IPS-20b (cell line): ENCODE measurements around the gene CCDC185.

Source experiments
- H3K27ac ChIP-seq: one replicate; pipeline ENCODE4 v1.5.1; 2013; ENCODE audit warnings: low read length
- H3K27me3 ChIP-seq: 2 replicates; pipeline ENCODE4 v1.6.1; 2013; ENCODE audit warnings: mild to moderate bottlenecking, low read length, inconsistent platforms; ENCODE audit not compliant: insufficient read depth
- H3K36me3 ChIP-seq: 2 replicates; pipeline ENCODE4 v1.6.1; 2013; ENCODE audit warnings: low read depth, mild to moderate bottlenecking, inconsistent platforms, low read length, moderate library complexity; ENCODE audit not compliant: insufficient read depth
- H3K4me1 ChIP-seq: 2 replicates; pipeline ENCODE4 v1.6.1; 2013; ENCODE audit warnings: mild to moderate bottlenecking, control low read depth, inconsistent platforms, low read length, moderate library complexity; ENCODE audit not compliant: insufficient read depth
- H3K4me3 ChIP-seq: 2 replicates; pipeline ENCODE4 v1.5.1; 2013; ENCODE audit warnings: mild to moderate bottlenecking, low read length, inconsistent platforms
- H3K9ac ChIP-seq: 2 replicates; pipeline ENCODE4 v1.6.1; 2013; ENCODE audit warnings: low read depth, mild to moderate bottlenecking, inconsistent platforms, low read length, moderate library complexity
- H3K9me3 ChIP-seq: 2 replicates; pipeline ENCODE4 v1.6.1; 2013; ENCODE audit warnings: mild to moderate bottlenecking, low read depth, low read length, inconsistent platforms; ENCODE audit not compliant: insufficient read depth

CCDC185 gene

DNA sequence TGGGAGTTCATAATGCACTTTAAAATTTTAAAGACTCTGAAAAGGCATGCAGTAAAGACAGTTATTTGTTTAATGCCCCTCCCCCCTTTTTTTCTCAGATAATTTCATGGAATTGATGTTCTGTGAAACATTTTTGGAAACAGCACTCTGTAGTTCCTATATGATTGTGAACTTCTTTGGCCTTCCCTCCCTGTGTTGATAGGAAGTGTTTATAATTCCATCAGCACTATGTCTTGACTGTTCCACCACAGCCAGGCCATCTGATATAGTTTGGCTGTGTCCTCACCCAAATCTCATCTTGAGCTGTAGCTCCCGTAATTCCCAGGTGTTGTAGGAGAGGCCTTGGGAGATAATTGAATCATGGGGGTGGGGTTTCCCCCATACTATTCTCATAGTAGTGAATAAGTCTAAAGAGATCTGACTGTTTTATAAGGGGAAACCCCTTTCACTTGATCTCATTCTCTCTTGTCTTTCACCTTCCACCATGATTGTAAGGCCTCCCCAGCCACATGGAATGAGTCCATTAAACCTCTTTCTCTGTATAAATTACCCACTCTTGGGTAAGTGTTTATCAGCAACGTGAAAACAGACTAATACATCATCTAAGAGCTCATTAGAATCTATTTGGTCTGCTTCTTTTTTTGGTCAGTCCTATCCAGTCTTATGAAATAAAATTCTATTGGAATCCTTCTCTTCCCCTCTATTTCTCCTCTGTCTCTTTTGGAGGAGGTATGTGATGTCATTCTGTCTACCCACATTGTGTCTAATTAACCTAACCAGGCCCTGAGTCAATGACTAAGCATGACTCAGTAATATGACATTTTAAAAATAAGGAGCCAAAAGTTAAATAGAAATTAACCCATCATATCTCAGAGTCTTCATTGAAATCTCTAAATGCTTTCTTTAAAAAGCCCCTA lies 8.9 kb downstream of the CCDC185 start:
- Histone ChIP-seq H3K9ac (no peak overlapping the region), H3K27me3 (no peaks in the 10 kb centered on the region), H3K36me3 (no peaks in the 10 kb centered on the region), H3K27ac (no peak overlapping the region), H3K9me3 (no peaks in the 10 kb centered on the region), H3K4me3 (no peak overlapping the region), H3K4me1 (no peaks in the 10 kb centered on the region)

DNA sequence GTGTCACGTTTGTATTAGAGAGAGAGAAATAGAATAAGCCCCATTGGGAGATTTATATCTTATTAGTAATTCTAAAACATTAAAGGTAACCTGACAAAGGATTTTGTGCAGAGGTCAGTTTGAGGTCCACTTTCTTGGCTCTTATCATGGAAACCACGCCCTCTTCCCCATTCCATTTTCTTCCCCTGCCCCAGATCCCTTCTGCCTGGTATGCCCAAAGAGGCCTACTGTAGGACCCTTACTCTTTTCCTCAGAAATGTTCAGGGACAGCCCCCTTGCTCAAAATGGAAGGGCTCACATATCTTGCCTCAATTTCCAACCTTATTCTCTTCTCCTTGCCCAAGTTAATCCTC lies 9.6 kb downstream of the CCDC185 start:
- no peak overlapping the region for H3K4me3 ChIP-seq
- no peaks in the 10 kb centered on the region for H3K36me3 ChIP-seq
- no peak overlapping the region for H3K27ac ChIP-seq
- H3K9ac ChIP-seq: no peak overlapping the region
- H3K27me3 ChIP-seq: no peaks in the 10 kb centered on the region
- H3K4me1 ChIP-seq: no peaks in the 10 kb centered on the region
- H3K9me3 ChIP-seq: no peaks in the 10 kb centered on the region

DNA sequence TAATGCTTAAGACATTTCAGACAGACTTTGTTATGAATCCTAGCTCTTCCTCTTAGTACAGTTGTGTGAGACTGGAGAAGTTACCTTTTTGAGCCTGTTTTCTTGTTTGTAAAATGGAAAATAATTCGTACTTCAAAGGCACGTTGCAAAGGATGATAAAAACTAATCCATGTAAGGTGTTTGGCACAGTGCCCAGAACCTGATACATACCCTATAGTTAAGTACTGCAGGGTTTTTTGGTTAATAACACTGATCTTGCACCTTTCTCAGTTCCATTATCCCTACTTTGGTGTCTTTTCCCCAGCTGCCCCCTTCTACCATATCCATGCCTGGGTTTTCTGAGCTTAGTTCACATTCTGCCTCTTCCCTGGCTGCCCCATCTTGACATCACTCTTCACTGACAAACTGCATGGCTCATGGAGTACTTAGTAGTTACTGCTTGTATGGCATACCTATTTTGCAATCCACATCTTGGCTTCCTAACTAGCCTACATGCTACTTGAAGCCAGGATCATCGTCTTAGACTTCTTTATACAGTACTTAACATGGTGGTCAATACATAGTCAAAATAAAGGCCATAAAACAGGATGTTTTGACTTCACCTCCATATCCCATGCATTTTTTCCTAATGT lies 10.1 kb downstream of the CCDC185 start:
- Histone ChIP-seq H3K9me3 (no peaks in the 10 kb centered on the region), H3K4me3 (no peak overlapping the region), H3K27me3 (no peaks in the 10 kb centered on the region), H3K9ac (no peak overlapping the region), H3K36me3 (no peaks in the 10 kb centered on the region), H3K4me1 (no peaks in the 10 kb centered on the region), H3K27ac (no peak overlapping the region)

DNA sequence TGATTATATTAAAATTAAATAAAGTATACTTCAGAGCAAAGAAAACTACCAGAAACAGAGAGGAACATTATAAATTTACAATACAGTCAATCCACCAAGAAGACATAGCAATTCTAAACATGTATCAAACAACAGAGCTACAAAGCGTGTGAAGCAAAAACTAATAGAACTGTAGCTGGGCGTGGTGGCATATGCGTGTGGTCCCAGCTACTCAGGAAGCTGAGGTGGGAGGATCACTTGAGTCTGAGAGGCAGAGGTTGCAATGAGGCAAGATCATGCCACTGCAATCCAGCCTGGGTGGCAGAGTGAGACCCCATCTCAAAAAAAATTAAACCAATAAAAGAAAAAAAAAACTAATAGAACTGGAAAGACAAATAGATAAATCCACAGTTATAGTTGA lies 12.3 kb downstream of the CCDC185 start:
- no peaks in the 10 kb centered on the region for H3K27me3 ChIP-seq
- no peak overlapping the region for H3K4me3 ChIP-seq
- no peaks in the 10 kb centered on the region for H3K9me3 ChIP-seq
- H3K36me3 ChIP-seq: no peaks in the 10 kb centered on the region
- no peak overlapping the region for H3K9ac ChIP-seq
- no peak overlapping the region for H3K27ac ChIP-seq
- H3K4me1 ChIP-seq: no peaks in the 10 kb centered on the region

DNA sequence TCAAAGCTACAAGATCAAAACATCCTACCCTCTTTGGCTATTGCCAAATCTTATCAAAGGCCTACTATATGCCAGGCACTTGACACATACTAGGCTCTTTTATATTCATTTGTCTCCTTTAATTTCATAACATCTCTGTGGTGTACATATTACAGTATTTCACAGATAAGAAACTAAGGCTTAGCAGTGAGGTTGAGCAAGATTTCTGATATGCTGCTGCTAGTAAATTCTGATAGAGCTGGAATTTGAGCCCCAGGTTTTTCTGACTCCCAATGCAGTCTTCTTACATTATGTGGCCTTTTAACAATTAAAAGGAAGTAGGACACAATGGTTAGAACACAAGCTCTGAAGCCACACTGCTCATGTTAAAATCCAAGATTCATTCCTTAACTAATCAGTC lies 16.8 kb downstream of the CCDC185 start:
- H3K36me3 ChIP-seq: no peaks in the 10 kb centered on the region
- no peak overlapping the region for H3K27ac ChIP-seq
- no peak overlapping the region for H3K4me3 ChIP-seq
- no peaks in the 10 kb centered on the region for H3K27me3 ChIP-seq
- no peaks in the 10 kb centered on the region for H3K9me3 ChIP-seq
- H3K4me1 ChIP-seq: no peaks in the 10 kb centered on the region
- no peak overlapping the region for H3K9ac ChIP-seq

DNA sequence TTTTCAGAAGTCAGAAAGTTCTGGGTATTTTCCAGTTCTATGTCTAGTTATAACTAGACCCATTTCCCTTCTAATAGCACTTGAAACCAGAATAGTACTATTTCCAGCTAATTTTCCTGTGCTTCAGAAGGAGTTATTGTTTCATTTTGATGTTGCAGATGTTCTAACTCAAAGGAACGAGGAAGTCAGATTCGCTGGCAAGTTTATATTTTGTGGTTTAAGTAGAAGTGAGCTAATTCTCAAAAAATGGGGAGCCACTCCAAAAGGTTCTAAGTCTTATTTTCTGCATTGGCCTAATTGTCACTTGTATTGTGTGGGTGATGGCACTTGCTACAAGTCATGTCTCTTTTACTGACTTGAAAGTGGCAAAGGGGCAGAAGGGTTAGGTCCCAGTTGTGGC lies 18.1 kb downstream of the CCDC185 start:
- Histone ChIP-seq H3K9me3 (no peaks in the 10 kb centered on the region), H3K4me3 (no peak overlapping the region), H3K9ac (no peak overlapping the region), H3K27ac (no peak overlapping the region), H3K27me3 (no peaks in the 10 kb centered on the region), H3K36me3 (no peaks in the 10 kb centered on the region), H3K4me1 (no peaks in the 10 kb centered on the region)

DNA sequence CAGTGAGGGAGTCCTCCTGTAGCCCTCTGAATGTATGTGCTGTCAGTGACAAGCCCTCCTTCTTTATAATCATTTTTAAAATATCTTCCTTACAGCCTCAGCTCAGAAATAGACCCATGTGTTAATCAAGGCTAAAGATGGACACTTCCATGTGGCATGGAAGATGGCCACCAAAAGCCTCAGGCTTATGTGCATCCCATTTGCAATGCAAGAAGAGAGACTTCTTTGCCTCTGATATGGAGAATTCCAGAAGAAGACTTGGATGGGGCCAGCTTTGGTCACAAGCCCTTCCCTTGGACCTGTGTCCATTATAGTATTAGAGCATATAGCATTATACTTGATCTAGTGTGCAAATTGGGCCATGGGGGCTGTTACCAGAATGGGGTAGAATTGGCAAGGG lies 18.5 kb downstream of the CCDC185 start:
- Histone ChIP-seq H3K36me3 (no peaks in the 10 kb centered on the region), H3K27ac (no peak overlapping the region), H3K9me3 (no peaks in the 10 kb centered on the region), H3K27me3 (no peaks in the 10 kb centered on the region), H3K4me1 (no peaks in the 10 kb centered on the region), H3K4me3 (no peak overlapping the region), H3K9ac (no peak overlapping the region)

DNA sequence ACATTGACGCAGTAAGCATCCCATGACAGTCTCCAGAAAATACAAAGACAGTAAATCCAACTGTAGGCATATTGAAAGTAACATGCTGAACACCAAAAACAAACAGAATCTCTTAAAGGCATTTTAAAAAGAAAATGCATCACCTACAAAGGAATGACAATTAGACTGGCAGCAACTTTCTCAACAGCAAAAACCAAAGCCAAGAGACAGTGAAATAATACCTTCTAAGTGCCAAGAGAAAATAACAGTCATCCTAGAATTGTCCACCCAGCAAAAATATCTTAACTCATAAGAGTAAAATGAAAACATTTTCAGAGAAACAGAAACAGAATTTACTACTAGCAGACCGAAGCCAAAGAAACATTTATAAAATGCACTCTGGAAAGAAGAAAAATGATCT lies 20.0 kb downstream of the CCDC185 start:
- Histone ChIP-seq H3K27ac (no peak overlapping the region), H3K9me3 (no peaks in the 10 kb centered on the region), H3K27me3 (no peaks in the 10 kb centered on the region), H3K4me1 (no peaks in the 10 kb centered on the region), H3K9ac (no peak overlapping the region), H3K36me3 (no peaks in the 10 kb centered on the region), H3K4me3 (no peak overlapping the region)

DNA sequence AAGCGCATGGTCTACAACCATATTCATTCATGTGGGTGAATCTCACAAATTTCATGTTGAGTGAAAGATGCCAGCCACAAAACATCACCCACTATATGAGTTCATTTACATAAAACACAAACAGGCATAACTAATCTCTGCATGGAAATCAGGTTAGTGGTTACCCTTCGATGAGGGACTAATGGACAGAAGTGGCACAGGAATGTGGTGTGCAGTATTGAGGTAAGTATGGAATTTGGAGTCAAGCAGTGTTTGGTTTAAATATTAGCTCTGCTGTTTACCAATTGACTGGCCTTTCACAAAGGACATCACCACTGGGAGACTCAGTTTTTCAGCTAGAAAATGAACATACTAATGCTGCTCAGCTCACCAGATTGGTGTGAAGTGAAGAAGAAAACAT lies 24.2 kb downstream of the CCDC185 start:
- no peak overlapping the region for H3K27ac ChIP-seq
- no peak overlapping the region for H3K4me3 ChIP-seq
- no peaks in the 10 kb centered on the region for H3K4me1 ChIP-seq
- H3K9ac ChIP-seq: no peak overlapping the region
- H3K36me3 ChIP-seq: no peaks in the 10 kb centered on the region
- H3K9me3 ChIP-seq: no peaks in the 10 kb centered on the region
- H3K27me3 ChIP-seq: no peaks in the 10 kb centered on the region

DNA sequence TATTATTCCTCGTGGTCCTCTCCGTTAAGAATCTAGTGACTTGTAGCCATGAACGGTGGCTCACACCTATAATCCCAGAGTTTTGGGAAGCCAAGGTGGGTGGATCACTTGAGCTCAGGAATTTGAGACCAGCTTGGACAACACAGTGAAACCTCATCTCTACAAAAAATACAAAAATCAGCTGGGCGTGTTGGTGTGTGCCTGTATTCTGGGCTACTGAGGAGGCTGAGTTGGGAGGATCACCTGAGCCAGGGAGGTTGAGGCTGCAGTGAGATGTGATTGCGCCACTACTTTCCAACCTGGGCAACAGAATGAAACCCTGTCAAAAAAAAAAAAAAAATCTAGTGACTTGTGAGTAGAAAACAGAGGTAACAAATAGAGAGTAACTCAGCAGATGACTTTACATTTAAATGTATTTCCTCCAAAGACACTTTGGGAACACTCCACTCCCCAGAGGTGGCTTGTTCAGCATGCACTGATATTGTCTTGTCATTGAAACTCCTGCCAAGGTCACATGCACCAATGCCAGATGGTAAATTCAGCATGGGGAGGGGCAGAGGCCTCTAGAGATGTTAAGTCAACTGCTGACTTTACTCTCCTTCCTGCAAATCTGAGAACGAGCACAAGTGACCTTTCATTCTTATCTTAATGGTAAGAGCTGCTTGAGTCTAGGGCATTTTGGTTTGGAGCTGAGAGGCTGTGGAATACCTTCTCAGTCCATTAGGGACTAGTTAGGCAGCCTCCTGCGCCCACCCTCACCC lies 24.9 kb downstream of the CCDC185 start:
- no peak overlapping the region for H3K9ac ChIP-seq
- H3K4me3 ChIP-seq: no peak overlapping the region
- no peaks in the 10 kb centered on the region for H3K9me3 ChIP-seq
- no peak overlapping the region for H3K27ac ChIP-seq
- no peaks in the 10 kb centered on the region for H3K27me3 ChIP-seq
- H3K4me1 ChIP-seq: no peaks in the 10 kb centered on the region
- H3K36me3 ChIP-seq: no peaks in the 10 kb centered on the region

DNA sequence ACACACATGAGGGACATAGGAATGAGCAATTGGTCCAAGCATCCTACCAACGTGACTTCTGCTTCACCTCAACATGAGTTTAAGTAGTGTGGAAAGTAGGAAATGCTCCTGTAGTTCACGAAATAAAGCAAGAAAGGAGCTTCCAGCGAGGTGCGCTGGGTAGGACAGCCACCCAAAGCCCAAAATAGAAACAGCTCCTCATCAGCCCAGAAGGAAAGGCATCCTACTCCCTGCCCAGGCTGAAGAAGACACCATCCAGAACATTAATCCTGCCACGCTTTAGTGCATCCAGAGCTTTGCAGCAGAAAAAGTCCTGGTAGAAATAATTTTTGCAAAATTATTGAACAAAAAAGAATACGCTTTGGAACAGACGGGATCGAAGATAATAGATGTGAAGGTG lies 25.9 kb downstream of the CCDC185 start:
- Histone ChIP-seq H3K9ac (no peak overlapping the region), H3K27ac (no peak overlapping the region), H3K36me3 (no peaks in the 10 kb centered on the region), H3K4me3 (no peak overlapping the region), H3K9me3 (no peaks in the 10 kb centered on the region), H3K4me1 (no peaks in the 10 kb centered on the region), H3K27me3 (no peaks in the 10 kb centered on the region)

DNA sequence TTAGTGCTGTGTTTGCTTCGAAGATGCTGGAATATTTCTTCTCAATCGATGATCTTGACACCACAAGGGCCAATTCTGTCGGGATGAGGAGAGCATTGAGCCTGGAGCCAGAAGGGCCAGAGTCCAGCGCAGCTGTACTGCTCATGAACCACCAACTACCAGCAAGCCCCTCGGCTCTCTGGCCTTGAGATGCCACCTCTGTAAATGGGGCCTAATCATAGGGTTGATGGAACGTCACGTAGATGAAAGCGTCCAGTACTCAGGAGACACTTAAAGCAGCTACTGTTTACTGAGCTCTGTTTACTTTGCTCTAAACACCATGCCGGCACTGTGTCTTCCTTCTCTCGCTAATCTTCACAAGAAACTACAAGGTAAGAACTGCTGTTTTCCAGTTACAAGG lies 26.3 kb downstream of the CCDC185 start:
- no peak overlapping the region for H3K9ac ChIP-seq

More for the DNA sequence above, 26.3 kb downstream of the CCDC185 start:
- Histone ChIP-seq H3K27me3 (no peaks in the 10 kb centered on the region), H3K9me3 (no peaks in the 10 kb centered on the region), H3K4me1 (no peaks in the 10 kb centered on the region), H3K27ac (no peak overlapping the region), H3K36me3 (no peaks in the 10 kb centered on the region), H3K4me3 (no peak overlapping the region)
